GM18858 (cell line): ENCODE data around the gene MS4A4A.

Experiments used
- ATAC-seq: cut with Tn5 transposase; IDR thresholded peaks from one replicate; pipeline ENCODE4 v1.9.1; 2021; ENCODE audit not compliant: unreplicated experiment

Gene MS4A4A

DNA sequence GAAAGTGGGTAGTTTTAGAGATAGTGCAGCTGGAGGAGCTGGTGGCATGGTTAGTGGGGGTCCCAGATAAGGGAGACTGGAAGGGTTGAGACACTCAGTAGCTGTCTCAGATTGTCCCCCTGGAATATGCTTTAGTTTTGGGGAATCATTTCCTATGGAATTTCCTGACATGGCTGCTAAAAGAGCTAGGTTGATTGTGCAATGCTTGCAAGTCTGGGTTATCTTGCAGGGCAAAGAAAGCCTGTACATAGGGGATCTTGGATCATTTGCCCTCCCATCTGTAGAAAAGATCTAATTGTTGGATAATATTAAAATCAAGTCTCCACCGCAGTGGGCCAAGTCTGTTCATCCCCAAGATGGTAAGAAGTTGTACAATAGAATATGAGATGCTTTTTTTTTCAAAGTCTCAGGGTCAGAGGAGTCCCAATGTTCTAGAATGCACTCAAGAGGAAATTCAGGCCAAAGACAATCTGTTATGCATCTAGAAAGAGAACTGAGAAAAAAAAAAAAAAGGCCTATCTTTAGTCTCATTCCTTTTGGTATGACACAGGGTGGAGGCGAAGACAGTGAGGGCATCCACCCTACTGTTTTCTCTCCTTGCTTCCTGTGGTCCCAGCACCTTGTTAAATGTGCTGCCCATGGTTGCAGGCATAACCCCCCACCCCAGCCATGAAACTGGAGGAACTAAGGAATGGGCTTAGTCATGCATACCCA, 66.8 kb downstream of the MS4A4A start:
- ATAC-seq: peak; percentile 71

DNA sequence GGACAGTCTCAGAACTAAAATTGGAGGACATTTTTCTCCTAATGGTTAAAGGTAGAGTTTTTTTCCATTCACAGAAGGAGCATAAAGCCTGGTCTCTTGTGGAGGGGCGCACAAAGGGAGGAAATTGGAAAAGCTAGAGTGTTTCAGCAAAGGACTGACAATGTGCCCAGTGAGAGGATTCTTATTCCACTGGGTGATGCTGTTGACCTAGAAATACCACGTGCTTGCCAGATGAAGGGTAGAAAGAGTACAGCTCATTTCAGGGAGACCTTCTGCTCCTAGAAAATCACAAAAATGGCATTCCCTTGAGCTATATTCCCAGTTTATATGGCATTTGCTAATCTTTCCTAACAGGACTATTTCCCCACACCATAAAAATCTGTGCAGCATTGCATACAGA, 67.7 kb downstream of the MS4A4A start:
- ATAC-seq: no peak

DNA sequence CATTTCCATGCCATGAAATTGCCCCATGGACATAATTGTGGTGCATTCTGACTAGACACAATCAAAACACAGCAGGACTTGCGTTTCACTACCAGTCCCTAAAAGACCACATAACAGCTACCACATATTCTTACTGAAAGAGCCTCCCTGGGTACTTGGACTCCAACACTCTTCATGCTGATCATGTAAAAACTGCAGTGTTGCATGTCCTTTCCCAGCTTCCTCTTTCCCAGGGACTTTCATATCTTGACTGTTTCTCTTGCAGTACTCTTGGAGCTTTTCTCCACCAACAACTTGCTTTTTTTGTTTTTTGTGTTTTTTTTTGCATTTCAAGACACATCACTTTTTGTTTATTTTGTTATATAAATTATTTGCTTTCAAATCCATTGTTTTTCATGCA, 69.5 kb downstream of the MS4A4A start:
- no peak for ATAC-seq

DNA sequence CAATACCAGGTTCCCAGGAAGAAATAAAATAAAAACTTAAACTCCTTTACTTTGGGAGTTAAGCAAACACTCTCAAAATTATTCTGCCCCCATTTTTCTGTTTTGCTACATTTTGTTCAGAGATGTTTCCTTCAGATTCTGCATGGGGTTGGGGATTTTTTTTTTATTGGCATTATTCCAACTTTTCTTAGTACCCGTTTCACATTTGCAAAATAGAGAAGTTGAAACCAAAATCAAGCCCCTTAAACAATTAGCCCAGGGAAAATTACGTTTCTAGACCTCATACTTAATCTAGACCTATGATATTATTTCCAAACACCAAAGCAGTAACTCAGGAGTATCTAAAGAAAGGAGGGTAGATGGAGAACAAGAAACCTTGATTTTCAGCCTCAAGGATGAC, 77.3 kb downstream of the MS4A4A start:
- ATAC-seq: no peak
